IMR-90 (cell line): ENCODE results near the gene ULBP1. TPM values are rescaled to one million over a fixed set of nuclear protein-coding genes. Genes with fewer than 3 reads are reported as not detected.

Experiments used
- ATAC-seq: fragments of 200-7000 bp; cut with Tn5 transposase; 2 replicates; pipeline ENCODE4 v1.9.1; 2020; ENCODE audit warnings: low read depth, mild to moderate bottlenecking, moderate library complexity
- BruUV-seq: library from RNA; stranded (reverse); fragments of 400-500 nt; replicated peaks from 2 replicates; lab custom pipeline; 2021; lab: Mats Ljungman, UMichigan
- CTCF ChIA-PET: fragments of 300-600 bp; formaldehyde crosslinking; extraction: SDS; loops from one replicate; lab custom pipeline; 2021; ENCODE audit warnings: antibody characterized with exemption; lab: Yijun Ruan, JAX
- POLR2A ChIA-PET: fragments of 300-600 bp; sonication (Branson Sonifier 250); formaldehyde crosslinking; loops from one replicate; lab custom pipeline; 2022; ENCODE audit warnings: antibody characterized with exemption; ENCODE audit not compliant: unreplicated experiment; lab: Charles Lee
- DNase-seq: peaks from one replicate; pipeline ENCODE4 v3.0.0; 2013
- H2AFZ ChIP-seq: replicated peaks from 2 replicates; pipeline ENCODE3; 2013; ENCODE audit warnings: low read length, mild to moderate bottlenecking; ENCODE audit not compliant: poor library complexity
- H2AK5ac ChIP-seq: 2 replicates; pipeline ENCODE4 v1.6.1; 2013; ENCODE audit warnings: low read depth, low read length, inconsistent platforms
- H2AK9ac ChIP-seq: replicated peaks from 2 replicates; pipeline ENCODE3; 2013; ENCODE audit warnings: mild to moderate bottlenecking, low read depth, low read length, moderate library complexity; ENCODE audit not compliant: poor library complexity
- H2BK120ac ChIP-seq: 2 replicates; pipeline ENCODE4 v1.6.1; 2013; ENCODE audit warnings: low read depth, low read length, inconsistent platforms
- H2BK15ac ChIP-seq: 3 replicates; pipeline ENCODE4 v1.6.1; 2013; ENCODE audit warnings: low read depth, low read length, inconsistent platforms
- H2BK20ac ChIP-seq: 2 replicates; pipeline ENCODE4 v1.6.1; 2013; ENCODE audit warnings: low read depth, mild to moderate bottlenecking, inconsistent platforms, low read length, moderate library complexity
- H2BK5ac ChIP-seq: 2 replicates; pipeline ENCODE4 v1.6.1; 2013; ENCODE audit warnings: mild to moderate bottlenecking, low read depth, low read length, inconsistent platforms; ENCODE audit not compliant: poor library complexity, severe bottlenecking
- H3K14ac ChIP-seq: replicated peaks from 2 replicates; pipeline ENCODE4 v1.6.1; 2013; ENCODE audit warnings: low read depth, low read length, inconsistent platforms
- H3K18ac ChIP-seq: 2 replicates; pipeline ENCODE4 v1.6.1; 2013; ENCODE audit warnings: low read depth, low read length, control low read depth
- H3K23ac ChIP-seq: 2 replicates; pipeline ENCODE4 v1.6.1; 2013; ENCODE audit warnings: low read depth, low read length, inconsistent platforms
- H3K27ac ChIP-seq: 2 replicates; pipeline ENCODE4 v1.5.1; 2013; ENCODE audit warnings: mild to moderate bottlenecking, control low read depth, low read length; ENCODE audit not compliant: insufficient read depth
- H3K27me3 ChIP-seq: 2 replicates; pipeline ENCODE4 v1.6.1; 2013; ENCODE audit warnings: low read length; ENCODE audit not compliant: control insufficient read depth, insufficient read depth
- H3K36me3 ChIP-seq: 2 replicates; pipeline ENCODE4 v1.6.1; 2013; ENCODE audit warnings: low read length, mixed read lengths; ENCODE audit not compliant: control insufficient read depth, insufficient read depth
- H3K4ac ChIP-seq: 2 replicates; pipeline ENCODE4 v1.6.1; 2013; ENCODE audit warnings: low read depth, low read length, inconsistent platforms
- H3K4me1 ChIP-seq: 2 replicates; pipeline ENCODE4 v1.6.1; 2013; ENCODE audit warnings: low read length, mixed read lengths; ENCODE audit not compliant: control insufficient read depth, insufficient read depth
- H3K4me2 ChIP-seq: 2 replicates; pipeline ENCODE4 v1.6.1; 2013; ENCODE audit warnings: low read depth, mild to moderate bottlenecking, control low read depth, low read length, moderate library complexity
- H3K4me3 ChIP-seq: 2 replicates; pipeline ENCODE4 v1.5.1; 2013; ENCODE audit warnings: low read depth, mild to moderate bottlenecking, control low read depth, low read length, moderate library complexity; ENCODE audit not compliant: insufficient read depth
- H3K56ac ChIP-seq: 2 replicates; pipeline ENCODE4 v1.6.1; 2013; ENCODE audit warnings: low read length, inconsistent platforms; ENCODE audit not compliant: insufficient read depth; ENCODE audit errors: extremely low read depth
- H3K79me1 ChIP-seq, 2 experiments: 2 replicates each; pipeline ENCODE4 v1.6.1; 2013; ENCODE audit warnings: low read length in 2 of 2, inconsistent platforms in 1 of 2, low read depth in 1 of 2
- H3K9ac ChIP-seq: 2 replicates; pipeline ENCODE4 v1.6.1; 2013; ENCODE audit warnings: low read depth, low read length, control low read depth
- H3K9me1 ChIP-seq: 2 replicates; pipeline ENCODE4 v1.6.1; 2013; ENCODE audit warnings: low read length, inconsistent platforms; ENCODE audit not compliant: insufficient read depth
- H3K9me3 ChIP-seq: 2 replicates; pipeline ENCODE4 v1.6.1; 2013; ENCODE audit warnings: low read length; ENCODE audit not compliant: control insufficient read depth, insufficient read depth
- H4K20me1 ChIP-seq: 2 replicates; pipeline ENCODE4 v1.6.1; 2013; ENCODE audit warnings: low read length, inconsistent platforms; ENCODE audit not compliant: insufficient read depth
- H4K5ac ChIP-seq: 2 replicates; pipeline ENCODE4 v1.6.1; 2013; ENCODE audit warnings: mild to moderate bottlenecking, low read depth, low read length, control low read depth
- H4K8ac ChIP-seq, 2 experiments: 2 replicates each; pipeline ENCODE4 v1.6.1; 2013; ENCODE audit warnings: low read depth in 2 of 2, low read length in 2 of 2, control low read depth in 1 of 2, inconsistent platforms in 1 of 2
- H4K91ac ChIP-seq: 2 replicates; pipeline ENCODE4 v1.6.1; 2013; ENCODE audit warnings: low read depth, low read length, inconsistent platforms; ENCODE audit not compliant: insufficient read depth
- CHD1 ChIP-seq: IDR thresholded peaks from 2 replicates; pipeline ENCODE4 v1.6.1; 2012; ENCODE audit warnings: low read depth, low read length, improper control_type of control experiment
- WGBS, 2 experiments: methylation state at CpG; one replicate each; pipeline versions ENCODE4 v1.1.5 to v1.1.7; 2013; ENCODE audit warnings: missing lambda C conversion rate in 2 of 2; ENCODE audit not compliant: insufficient read length in 1 of 2; ENCODE audit errors: extremely low coverage in 2 of 2; 5-methylcytosine and 5-hydroxymethylcytosine counted together
- dilution Hi-C: fragments of 300-500 bp; cut with HindIII; formaldehyde crosslinking; loops from one replicate; pipeline ENCODE4 v1.14.3; 2018; ENCODE audit warnings: low sequenced_read_pairs; ENCODE audit not compliant: unreplicated experiment
- in situ Hi-C: fragments of 300-500 bp; cut with MboI; formaldehyde crosslinking; loops from 3 replicates; pipeline ENCODE4 v1.14.3; 2019; ENCODE audit warnings: low sequenced_read_pairs, inconsistent platforms, mixed read lengths
- intact Hi-C: fragments of 100-400 bp; cut with micrococcal nuclease; formaldehyde crosslinking; loops from 2 replicates; pipeline ENCODE4 v1.10.0; 2022
- polyA plus RNA-seq, 3 experiments: library from polyadenylated mRNA; depleted of rRNA; stranded (reverse); fragments of >200 nt; gene quantifications; 2 replicates each; pipeline ENCODE4 v1.2.3, GENCODE V29; 2012; ENCODE audit warnings: low replicate concordance in 1 of 3
- total RNA-seq: library from RNA; depleted of rRNA; stranded (reverse); fragments of >200 nt; gene quantifications from 2 replicates; pipeline ENCODE4 v1.2.3, GENCODE V29; 2012
- TF ChIP-seq, protein P1 (sequence below): fragments of 150-350 bp; IDR thresholded peaks from 2 replicates; pipeline ENCODE4 v1.6.1; 2017; ENCODE audit warnings: mild to moderate bottlenecking, antibody characterized with exemption, low read length, low read depth
- TF ChIP-seq, protein P2 (sequence below): conservative IDR thresholded peaks from 2 replicates; pipeline ENCODE4 v1.5.1; 2012; ENCODE audit warnings: mild to moderate bottlenecking, low read depth, low read length, improper control_type of control experiment

The ULBP1 gene
- total and polyA plus RNA-seq, 2 of the 4 experiments (the other 2 are of a cell fraction) = 0.18 to 0.87 TPM

GRCh38 chr6:149929422-149929821 is 34.3 kb upstream of the ULBP1 start:
- H3K9me3 ChIP-seq = no peaks in the 10 kb centered on the region
- no peaks in the 10 kb centered on the region for H3K9me1 ChIP-seq
- no peak overlapping the region for H3K23ac ChIP-seq
- no peaks in the 10 kb centered on the region for H4K20me1 ChIP-seq
- TF ChIP-seq, protein P1, sequence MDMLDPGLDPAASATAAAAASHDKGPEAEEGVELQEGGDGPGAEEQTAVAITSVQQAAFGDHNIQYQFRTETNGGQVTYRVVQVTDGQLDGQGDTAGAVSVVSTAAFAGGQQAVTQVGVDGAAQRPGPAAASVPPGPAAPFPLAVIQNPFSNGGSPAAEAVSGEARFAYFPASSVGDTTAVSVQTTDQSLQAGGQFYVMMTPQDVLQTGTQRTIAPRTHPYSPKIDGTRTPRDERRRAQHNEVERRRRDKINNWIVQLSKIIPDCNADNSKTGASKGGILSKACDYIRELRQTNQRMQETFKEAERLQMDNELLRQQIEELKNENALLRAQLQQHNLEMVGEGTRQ = no peak
- TF ChIP-seq CHD1 = no peak
- TF ChIP-seq, protein P2, sequence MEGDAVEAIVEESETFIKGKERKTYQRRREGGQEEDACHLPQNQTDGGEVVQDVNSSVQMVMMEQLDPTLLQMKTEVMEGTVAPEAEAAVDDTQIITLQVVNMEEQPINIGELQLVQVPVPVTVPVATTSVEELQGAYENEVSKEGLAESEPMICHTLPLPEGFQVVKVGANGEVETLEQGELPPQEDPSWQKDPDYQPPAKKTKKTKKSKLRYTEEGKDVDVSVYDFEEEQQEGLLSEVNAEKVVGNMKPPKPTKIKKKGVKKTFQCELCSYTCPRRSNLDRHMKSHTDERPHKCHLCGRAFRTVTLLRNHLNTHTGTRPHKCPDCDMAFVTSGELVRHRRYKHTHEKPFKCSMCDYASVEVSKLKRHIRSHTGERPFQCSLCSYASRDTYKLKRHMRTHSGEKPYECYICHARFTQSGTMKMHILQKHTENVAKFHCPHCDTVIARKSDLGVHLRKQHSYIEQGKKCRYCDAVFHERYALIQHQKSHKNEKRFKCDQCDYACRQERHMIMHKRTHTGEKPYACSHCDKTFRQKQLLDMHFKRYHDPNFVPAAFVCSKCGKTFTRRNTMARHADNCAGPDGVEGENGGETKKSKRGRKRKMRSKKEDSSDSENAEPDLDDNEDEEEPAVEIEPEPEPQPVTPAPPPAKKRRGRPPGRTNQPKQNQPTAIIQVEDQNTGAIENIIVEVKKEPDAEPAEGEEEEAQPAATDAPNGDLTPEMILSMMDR = peak; percentile 32
- no peak overlapping the region for H3K9ac ChIP-seq
- ChIA-PET POLR2A (no interaction called here), CTCF (interaction anchor here (0.6 kb wide), 1 partner anchor 283 kb away, joined by 5 read pairs; no protein-coding TSS in a partner anchor)
- H4K5ac ChIP-seq = no peak overlapping the region
- no peak overlapping the region for H4K8ac ChIP-seq
- no peak overlapping the region for H2AFZ ChIP-seq
- intact Hi-C loops (no loop called here), dilution Hi-C loops (no loop called here), in situ Hi-C loops (loop anchor here (10.0 to 25.0 kb wide), 3 partner anchors 205 to 408 kb away; partner anchors contain the start of gene PPIL4)
- H2BK5ac ChIP-seq = no peak overlapping the region
- H3K14ac ChIP-seq = no peak overlapping the region
- H3K79me1 ChIP-seq = no peaks in the 10 kb centered on the region
- H2AK5ac ChIP-seq = no peak overlapping the region
- ATAC-seq (no peak), DNase-seq (no peak)
- WGBS, 2 experiments = 11% methylated on average over 3 of the region's 3 CpGs; no CpG with 5 or more reads in 1 of the 2 experiments
- BruUV-seq = no TSS peak
- H3K27ac ChIP-seq = no peak overlapping the region
- H2BK120ac ChIP-seq = no peak overlapping the region
- no peak overlapping the region for H2AK9ac ChIP-seq
- H3K56ac ChIP-seq = no peak overlapping the region
- H3K36me3 ChIP-seq = no peaks in the 10 kb centered on the region
- H3K4me2 ChIP-seq = no peak overlapping the region
- no peak overlapping the region for H2BK20ac ChIP-seq
- no peaks in the 10 kb centered on the region; the same call in 1 of the 2 replicates for H3K4me1 ChIP-seq
- H3K27me3 ChIP-seq = peaks cover 24% of the 10 kb centered on the region
- H3K18ac ChIP-seq = no peak overlapping the region
- no peak overlapping the region for H2BK15ac ChIP-seq
- no peak overlapping the region for H3K4me3 ChIP-seq
- no peak overlapping the region for H4K91ac ChIP-seq
- H3K4ac ChIP-seq = no peak overlapping the region
